Stimulated activated CD4-positive, alpha-beta T cell treated with anti-CD3 and anti-CD28 coated beads, TNF-alpha, amount 100 ng/mL, for 24 hours (primary cell): Measurements from ENCODE around the gene RAD51D.
A peak's percentile ranks its signal among the peaks of the same experiment; 100 is the strongest.
"Not testable (repeated sequence)": the region's sequence is repeated elsewhere in the genome, so short reads cannot be mapped to it uniquely, and the experiment has no call there.

Experiments used
- DNase-seq, 3 experiments: peaks; one replicate each; pipeline ENCODE4 v3.0.0-alpha.2; 2020; ENCODE audit warnings: low read depth in 3 of 3

The RAD51D gene

DNA sequence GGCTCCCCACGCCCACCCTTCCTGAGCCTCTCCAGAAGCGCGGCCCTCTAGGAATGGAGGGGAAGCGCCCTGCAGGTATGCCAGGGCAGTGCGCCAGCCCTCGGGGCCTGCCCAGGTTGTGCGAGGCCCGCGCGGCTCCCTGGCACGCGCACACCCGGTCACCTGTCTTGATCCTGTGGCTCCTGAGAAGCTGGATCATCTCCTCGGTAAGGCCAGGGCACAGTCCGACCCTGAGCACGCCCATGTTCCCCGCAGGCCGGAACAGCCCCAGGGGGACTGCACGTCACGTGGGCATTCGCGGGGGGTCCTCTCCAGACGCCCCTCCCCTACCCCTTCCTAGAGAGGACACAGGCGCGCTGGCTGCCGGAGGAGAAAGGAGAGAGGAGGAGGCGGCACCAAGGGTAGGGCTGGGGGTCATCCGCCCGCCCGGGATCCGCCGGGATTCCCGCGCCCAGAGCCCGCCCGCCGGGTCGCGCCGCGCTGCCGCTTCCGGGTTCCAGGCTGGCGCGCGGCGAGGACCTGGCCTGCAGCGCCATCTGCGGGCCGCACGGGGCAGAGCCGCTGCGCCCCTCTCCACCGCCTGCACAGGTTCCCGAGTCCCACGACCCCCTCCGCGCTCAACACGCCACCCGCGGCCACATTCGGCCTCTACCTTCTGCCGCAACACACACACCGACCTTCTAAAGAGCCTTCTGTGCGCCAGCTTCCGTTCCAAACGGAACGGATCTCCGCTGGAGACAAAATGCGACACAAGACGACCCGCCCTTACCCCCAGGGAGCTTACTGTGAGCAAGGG lies at the start of gene RAD51D:
Gene RAD51D (minus strand): TSS at position 491 of the 796 bp plus-strand sequence. CDS start 247 bp downstream, at position 244.
- DNase-seq: peak; percentile 51 to 76 (median 65)

DNA sequence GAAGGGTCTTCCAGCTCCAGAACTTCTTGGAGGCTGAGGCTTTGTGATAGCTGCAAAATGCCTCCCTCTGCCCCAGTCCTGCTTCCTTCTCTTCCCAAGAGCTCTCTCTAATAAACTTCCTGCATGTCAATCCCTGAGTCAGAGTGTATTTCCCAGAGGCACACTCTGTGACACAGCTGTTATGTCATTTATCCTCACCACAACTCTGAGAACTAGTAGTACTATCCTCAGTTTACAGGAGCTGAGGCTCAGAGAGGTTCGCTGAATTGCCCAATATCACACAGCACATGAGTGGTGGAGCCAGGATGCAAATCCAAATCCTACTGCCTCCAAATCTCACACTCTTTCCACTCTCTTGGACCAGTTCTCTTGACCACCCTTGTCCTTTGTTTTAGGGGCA lies 48.0 kb upstream of the RAD51D start:
- no peak for DNase-seq

DNA sequence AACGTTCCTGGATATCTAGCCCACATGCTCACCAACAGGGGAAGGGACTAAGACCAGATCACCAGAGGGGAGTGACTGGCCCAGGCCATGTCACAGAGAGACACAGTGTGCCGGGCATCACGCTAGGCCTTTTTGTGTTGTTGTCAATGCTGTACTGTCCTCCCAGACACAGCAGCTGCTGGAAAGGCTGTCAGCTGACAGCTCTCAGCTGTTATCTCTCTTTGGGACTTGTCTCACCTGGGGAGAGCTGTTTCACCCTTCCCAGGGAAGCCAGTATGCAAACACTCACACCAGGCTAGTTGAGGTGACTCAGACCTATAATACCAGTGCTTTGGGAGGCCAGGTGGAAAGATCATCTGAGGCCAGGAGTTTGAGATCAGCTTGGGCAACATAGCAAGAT lies 47.4 kb upstream of the RAD51D start:
- DNase-seq: no peak

DNA sequence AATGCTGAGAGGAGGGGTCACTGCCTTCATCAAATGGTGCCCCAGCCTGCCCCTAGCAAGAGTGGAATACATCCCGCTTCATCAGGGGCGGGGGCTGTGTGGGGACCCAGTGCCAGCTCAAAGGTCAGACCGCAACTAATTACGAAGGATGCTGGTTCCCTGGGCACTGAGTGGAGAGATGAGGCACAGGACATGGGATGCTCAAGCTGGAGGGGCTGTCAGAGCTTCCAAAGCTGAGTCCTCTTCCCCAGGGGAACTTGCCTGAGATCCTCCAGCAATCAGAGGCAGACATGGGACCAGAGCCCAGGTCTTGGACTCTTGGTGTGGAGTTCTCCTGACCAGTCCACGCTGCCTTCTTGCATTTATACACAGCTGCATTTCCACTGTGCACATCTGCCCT lies 46.9 kb upstream of the RAD51D start:
- no peak for DNase-seq

DNA sequence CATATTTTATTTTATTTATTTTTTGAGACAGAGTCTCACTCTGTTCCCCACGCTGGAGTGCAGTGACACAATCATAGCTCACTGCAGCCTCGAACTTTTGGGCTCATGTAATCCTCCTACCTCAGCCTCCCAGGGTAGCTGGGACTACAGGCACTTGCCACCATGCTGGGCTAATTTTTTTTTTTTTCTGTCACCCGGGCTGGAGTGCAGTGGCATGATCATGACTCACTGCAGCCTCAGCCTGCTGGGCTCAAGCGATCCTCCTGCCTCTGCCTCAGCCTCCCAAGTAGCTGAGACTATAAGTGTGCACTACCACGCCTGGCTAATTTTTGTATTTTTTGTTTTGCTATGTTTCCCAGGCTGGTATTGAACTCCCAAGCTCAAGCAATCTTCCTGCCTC lies 45.1 kb upstream of the RAD51D start:
- DNase-seq: no peak

DNA sequence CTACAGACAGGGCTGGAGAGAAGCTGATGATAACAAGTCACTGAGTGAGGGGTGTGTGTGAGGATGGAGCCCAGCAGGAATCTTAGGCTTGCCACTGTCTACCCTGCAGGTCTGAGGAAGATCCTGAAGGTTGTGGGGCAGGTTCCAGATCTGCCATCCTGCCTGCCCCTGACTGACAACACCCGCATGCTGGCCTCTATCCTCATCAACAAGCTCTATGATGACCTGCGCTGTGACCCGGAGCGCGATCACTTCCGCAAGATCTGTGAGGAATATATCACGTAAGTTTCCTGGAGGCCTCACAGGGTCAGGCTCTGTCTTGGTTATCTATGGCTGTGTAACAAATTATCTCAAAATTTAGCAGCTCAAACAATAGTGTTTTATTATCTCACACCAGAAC lies 44.2 kb upstream of the RAD51D start:
- no peak for DNase-seq

DNA sequence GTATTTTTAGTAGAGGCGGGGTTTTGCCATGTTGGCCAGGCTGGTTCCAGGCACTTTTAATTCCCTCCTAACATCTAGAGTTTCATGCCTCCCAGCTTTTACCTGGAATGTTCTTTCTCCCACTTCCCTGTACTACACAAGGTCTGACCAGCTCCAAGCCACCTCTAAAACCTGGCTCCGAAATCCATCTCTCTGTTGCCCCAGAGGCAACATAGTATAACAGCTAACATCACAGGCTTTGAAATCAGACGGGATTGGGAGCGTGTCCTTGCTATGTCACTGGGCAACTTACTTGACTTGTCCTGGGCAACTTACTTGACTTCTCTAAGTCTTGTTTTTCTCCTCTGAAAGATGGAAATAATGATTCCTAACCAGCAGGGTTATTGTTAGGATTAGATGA lies 43.1 kb upstream of the RAD51D start:
- DNase-seq: no peak

DNA sequence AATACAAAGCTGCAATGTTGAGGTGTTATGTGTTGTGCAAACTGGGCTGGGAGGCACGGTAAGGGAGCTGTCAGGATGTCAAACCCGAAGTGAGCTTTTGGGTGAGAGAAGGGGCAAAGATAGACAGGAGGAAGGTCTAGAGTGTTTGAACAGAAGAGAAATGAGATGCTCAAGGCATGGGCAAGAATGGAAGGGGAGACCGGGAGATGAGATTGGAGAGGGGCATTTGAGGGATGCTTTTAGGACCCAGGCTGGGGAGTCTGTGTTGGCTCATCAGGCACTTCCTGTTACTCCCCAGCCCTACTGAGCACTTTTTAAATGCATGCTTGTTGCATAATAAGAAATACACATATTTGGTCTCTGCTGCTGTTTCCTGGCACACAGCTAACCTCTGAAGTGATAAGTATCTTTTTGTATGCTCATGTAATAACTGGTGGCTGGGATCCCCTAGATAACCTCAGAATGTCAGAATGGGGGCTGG lies 41.7 kb upstream of the RAD51D start:
- DNase-seq: no peak

DNA sequence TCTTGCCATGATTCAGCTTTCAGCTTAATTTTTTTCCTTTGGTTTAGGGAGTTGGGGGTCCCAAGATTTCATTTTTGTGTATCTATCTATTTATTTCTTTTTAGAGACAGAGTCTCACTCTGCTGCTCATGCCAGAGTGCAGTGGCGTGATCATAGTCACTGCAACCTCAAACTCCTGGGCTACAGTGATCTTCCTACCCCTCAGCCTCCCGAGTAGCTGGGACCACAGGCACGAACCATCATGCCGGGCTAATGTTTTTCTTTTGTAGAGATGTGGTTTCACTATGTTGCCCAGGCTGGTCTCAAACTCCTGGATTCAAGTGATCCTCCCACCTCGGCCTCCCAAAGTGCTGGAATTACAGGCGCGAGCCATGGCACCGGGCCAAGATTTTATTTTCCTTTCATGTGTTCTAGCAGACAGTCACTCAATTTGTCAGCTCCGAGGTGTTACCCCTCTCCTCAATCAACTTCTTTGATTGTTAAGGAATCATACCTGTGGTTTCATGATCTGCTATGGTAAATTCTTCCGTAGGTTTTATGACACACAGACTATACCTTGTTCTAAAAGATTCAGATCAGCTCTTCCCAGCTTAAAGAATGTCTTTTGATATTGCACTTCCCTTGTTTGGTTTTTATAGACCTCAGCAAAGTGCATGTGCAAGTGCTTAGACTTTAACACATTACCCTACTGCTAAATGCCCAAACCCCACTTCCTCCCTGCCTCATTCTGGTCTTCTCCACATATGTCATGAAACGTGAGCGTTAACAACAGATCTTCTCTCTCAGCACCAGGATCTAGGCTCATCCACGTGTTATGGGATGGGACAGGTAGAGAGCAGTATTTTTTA lies 40.9 kb upstream of the RAD51D start:
- DNase-seq: peak in 1 of 3 experiments; percentile 14

DNA sequence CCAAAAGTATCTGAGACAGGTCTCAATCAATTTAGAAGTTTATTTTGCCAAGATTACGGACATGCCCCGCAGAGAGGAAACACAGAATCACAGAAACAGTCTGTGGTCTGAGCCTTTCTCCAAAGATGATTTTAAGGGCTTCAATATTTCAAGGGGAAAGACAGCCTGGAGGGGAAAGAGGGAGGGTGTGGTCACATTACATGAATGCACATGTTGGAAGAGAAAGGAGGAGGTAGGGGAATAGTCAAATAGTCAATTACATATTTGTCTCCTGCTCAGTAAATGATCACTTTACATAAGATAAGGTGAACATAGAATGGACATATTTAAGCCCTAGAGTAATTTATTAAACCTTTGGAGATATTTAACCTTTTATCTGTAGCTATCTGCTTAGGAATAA lies 40.3 kb upstream of the RAD51D start:
- DNase-seq: no peak

DNA sequence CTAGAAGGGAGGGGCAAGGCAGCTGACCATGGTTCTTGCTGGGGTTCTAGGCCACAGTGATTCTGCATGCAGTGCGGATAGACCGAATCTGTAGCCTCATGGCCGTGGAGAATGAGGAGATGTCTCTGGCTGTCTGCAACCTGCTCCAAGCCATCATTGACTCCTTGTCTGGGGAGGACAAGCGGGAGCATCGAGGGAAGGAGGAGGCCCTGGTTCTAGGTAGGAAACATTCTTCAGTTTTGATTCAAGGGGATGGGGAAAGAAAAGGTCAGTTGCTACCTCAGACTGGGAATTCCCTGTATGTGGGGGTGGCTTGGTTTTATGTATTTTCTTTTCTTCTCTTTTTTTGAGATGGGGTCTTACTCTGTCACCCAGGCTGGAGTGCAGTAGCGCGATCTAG lies 35.6 kb upstream of the RAD51D start:
- DNase-seq: no peak

DNA sequence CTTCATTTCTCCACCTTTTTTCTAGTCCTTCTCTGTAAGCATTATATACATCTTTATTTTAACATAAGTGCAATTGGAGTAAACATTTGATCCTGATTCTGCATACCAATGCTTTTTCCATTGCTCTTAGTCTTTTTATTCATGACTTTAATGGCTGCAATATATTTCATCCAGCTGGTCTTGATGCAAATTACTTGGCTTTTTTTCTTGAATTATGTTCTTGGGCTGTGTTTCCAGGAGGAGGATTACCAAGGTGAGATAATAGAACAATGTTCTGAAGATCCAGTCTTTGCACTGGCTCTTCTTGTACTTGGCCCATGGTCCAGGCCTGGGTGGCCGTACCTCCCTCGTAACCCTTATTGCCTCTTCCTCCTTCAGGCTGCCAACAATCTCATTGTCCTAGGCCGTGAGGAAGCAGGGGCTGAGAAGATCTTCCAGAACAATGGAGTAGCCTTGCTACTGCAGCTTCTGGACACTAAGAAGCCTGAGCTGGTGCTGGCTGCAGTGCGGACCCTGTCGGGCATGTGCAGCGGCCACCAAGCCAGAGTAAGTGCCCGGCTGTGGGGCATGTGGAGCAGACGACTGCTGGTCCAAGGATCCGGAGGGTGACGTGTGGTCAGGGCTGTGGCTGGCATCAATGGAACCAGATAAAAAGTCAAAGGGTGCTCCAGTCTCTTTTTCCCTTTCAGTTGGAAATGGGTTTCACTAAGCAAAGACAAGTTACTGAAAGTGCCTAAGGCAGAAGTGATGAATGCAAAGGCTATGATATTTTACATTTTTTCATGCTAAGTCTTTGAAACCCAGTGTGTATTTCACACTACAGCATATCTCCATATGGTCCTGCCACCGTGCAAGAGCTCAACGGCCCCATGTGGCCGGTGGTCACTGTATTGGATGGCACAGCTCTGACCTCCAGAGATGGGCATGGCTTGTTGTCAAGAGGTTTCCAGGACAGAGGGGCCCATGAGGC lies 34.8 kb upstream of the RAD51D start:
- DNase-seq: no peak

DNA sequence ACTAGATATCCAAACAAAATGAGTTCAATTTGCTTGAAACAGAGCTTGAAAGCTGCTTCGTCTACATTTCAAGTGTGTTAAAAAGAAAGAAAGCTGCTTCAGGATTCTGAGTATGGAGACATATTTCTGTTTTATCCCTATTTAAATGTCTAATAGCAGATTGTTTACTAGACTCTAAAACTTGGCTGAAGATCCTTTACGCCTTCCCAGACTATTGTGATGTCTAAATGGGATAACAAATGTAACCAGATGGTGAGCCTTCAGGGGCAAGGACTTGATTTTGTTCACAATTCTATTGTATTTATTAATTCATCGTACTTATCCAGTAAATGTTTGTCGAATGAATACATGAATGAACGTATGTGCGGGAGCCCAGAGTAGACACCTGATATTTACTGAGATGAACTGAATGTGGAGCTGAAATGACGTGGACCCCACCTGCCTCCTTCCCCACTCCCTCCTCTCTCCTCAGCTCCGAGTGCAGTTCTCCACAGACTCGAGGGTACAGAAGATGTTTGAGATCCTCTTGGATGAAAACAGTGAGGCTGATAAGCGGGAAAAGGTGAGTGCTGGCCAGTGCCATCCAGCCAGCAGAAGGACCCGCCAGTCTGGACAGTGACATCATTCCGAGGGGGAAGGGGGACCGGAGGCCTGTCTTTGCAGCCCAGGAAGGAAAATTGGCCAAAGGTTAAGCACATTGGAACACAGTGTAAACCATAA lies 32.9 kb upstream of the RAD51D start:
- no peak for DNase-seq

DNA sequence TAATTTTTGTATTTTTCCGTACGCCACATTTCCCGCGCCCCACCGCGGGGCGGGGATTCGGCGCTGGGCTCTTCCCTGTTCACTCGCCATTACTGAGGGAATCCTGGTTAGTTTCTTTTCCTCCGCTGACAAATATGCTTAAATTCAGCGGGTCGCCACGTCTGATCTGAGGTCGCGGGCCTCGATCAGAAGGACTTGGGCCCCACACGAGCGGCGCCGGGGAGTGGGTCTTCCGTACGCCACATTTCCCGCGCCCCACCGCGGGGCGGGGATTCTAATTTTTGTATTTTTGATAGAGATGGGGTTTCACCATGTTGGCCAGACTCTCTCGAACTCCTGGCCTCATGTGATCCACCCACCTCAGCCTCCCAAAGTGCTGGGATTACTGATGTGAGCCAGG lies 31.4 kb upstream of the RAD51D start:
- not testable (repeated sequence) for DNase-seq

DNA sequence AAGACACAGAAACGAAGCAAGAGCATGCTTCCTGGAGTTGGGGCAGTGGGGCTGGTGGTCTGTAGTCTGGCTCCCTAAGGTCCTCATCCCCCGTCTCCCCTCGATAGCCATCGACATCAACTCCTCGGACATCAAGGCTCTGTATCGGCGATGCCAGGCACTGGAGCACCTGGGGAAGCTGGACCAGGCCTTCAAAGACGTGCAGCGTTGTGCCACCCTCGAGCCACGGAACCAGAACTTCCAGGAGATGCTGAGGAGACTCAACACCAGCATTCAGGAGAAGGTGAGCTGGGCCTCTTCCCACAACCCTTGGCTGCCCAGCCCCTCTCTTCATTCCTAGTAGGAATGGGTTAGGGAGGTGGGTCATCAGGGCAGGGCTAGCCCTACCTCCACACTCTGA lies 30.3 kb upstream of the RAD51D start:
- DNase-seq: no peak

DNA sequence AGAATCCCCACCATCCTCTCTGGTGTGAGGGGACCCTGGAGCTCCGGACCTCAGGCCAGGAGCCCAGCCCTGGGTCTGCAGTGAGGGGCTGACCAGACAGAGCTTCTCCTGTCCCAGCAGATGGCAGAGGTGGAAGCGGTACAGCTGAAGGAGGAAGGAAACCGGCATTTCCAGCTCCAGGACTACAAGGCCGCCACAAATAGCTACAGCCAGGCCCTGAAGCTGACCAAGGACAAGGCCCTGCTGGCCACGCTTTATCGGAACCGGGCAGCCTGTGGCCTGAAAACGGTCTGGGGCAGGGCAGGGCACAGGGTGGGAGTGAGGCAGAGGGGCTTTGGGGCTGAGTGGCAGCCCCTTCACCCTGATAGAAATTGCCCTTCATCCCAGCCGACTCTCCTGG lies 28.5 kb upstream of the RAD51D start:
- no peak for DNase-seq

DNA sequence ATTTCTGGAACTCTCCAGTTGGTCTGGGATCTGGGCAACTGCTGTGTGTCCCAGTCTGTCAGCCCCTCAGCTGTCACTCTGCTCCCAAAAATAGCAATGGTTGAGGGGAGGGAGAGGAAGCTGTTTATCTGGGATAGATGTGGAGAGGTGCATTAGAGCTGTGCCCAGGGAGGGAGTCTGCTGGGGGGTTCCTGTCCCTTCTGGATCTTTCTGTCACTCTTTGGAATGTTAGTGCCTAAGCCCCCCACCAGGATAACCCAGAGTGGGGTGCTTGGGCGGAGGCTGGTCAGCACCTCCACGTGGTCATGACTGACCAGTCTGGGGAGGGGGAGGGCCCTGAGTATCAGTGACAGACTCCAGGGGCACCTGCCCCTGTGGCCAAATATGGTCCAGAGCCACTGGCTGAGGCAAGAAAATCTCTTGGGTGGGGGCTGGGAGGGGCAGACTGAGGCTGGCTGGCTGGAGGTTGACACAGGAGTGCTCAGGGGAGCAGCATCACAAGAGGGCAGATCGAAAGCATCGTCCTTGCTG lies 27.8 kb upstream of the RAD51D start, which contains the start of gene UNC45B:
Gene UNC45B (plus strand): TSS at position 443 of the 531 bp plus-strand sequence. CDS start 447 bp downstream, outside the sequence.
- no peak for DNase-seq

DNA sequence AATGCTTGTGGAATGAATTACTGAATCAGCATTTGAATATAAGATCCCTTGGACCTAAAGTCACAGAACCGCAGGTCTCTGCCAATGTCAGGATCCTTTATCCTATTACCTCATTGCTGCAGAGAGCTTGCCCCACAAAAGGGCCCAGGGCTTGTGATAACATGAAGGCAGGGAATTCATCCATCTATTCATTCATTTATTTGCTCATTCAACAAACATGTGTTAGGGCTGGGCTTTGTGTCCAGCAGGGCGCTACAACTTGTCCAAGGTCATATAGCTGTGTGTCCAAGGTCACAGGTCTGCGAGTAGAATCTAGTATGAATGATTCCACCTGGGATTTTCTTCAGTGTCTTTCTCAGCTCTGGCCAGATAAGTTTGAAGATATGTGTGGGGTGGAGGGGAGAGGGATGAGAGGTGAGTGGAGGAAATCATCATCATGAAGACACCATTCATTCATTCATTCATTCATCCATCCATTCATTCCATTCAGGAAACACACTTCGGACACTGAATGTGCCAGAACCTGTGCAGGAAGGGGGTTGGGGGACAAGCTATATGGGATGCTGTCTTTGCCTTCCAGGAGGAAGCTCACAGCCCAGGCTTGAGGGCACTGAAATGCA lies 26.7 kb upstream of the RAD51D start:
- no peak for DNase-seq

DNA sequence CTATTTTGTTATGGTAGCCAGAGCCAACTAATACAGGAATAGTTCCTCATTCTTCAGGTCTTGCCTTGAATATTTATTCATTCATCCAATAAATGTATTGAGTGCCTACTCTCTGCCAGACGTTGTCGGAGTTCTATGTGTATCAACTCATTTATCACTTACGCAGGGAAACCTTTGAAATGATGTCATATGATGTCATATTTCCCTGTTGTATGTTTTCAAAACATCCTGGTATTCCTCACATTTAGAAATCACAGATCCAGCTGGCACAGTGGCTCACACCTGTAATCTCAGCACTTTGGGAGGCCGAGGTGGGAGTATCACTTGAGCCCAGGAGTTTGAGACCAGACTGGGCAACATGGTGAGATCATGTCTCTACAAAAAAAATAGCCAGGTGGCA lies 25.2 kb upstream of the RAD51D start:
- DNase-seq: no peak

DNA sequence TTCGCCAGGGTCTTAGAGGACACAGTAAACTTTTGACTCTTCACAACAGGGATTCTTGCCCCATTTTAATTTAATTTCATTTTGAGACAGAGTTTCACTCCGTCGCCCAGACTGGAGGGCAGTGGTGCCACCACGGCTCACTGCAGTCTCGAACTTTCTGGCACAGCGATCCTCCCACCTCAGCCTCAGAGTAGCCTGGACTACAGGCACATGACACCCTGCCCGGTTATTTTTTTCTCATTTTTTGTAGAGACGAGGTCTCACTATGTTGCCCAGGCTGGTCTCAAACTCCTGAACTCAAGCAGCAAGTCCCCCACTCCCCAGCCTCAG lies 22.8 kb upstream of the RAD51D start:
- no peak for DNase-seq
